HuH-7 (cell line): ENCODE data around the gene CNOT8.
"Not testable (repeated sequence)": the region's sequence is repeated elsewhere in the genome, so short reads cannot be mapped to it uniquely, and the experiment has no call there.

Experiments used
- DNase-seq: peaks from one replicate; pipeline ENCODE4 v3.0.0; 2011; ENCODE audit warnings: low spot score

The CNOT8 gene

DNA sequence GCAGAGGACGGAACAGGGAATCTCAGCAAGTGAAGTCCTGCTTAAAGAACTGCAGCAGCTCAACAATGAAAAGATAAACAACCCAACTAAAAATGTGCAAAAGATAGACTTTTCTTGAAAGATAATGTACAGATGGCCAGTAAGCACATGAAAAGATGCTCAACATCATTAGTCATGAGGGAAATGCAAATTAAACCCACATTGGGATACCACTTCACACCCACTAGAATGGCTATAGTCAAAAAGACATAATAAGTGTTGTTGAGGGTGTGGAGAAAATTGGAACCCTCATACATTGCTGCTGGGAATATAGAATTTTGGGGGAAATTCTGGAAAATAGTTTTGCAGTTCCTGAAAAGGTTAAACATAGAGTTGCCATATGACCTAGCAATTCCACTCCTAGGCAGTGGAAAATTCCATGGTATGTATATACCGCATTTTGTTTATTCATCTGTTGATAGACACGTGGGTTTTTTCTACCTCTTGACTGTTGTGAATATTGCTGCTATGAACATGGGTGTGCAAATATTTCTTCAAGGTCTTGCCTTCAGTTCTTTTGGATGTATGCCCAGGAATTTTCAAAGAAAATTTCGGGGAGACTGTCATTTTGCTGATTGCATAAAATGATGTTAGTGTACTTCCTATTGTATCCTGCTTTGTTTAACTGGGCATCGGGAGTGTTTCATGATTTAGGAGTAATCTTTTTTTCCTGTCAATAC is 7.2 kb downstream of the CNOT8 start:
- no peak for DNase-seq

DNA sequence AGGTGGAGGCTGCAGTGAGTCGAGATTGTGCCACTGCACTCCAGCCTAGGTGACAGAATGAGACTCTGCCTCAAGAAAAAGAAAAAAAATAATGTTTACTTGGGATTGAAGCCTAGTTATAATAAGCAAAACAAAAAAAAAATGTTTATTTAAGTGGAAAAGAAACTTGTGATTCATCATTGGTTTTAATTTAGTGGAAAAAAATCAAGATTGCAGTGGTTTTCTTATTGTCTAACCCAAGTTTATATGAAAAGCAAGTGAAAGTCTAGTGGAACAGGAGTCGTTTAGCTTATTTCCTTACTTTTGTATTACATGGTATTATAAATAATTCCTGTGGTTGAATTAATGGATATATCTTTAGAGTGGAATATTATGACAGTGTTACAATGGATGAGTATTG is 8.4 kb downstream of the CNOT8 start:
- DNase-seq = no peak

DNA sequence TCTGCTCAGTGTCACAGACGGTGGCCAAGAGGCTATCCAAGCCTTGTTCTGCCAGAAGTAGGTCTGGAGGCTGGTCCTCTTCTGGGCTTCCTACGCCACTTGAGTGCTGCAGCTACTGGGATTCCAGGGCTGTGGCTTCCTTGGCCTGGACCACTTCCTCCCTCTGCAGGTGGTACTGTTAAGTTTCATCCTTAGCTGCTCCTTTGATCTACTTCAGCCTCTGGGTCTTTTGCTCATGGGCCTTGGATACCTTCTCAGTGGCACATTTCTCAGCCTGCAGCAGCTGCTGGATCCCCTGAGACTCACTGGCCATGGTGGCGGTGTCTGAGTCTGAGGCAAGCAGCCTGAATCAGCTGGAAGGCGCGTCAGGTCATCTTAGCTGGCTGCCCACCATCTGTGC is 10.3 kb downstream of the CNOT8 start:
- DNase-seq = peak; percentile 37

DNA sequence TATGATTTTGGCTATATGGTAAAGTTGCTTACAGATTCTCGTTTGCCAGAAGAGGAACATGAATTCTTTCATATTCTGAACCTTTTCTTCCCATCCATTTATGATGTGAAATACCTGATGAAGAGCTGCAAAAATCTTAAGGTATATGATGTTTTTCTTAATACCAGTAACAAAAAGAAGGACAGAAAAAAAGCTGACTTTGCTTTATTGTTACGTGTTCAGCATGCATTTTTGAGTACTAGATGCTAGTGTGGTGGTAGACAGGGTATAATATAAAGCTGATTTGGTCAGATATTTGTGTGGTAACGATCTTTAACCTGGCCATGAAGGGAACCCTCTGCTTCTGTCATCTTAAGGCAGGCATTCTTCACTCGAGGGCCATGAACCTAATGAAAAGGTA is 13.3 kb downstream of the CNOT8 start:
- no peak for DNase-seq

DNA sequence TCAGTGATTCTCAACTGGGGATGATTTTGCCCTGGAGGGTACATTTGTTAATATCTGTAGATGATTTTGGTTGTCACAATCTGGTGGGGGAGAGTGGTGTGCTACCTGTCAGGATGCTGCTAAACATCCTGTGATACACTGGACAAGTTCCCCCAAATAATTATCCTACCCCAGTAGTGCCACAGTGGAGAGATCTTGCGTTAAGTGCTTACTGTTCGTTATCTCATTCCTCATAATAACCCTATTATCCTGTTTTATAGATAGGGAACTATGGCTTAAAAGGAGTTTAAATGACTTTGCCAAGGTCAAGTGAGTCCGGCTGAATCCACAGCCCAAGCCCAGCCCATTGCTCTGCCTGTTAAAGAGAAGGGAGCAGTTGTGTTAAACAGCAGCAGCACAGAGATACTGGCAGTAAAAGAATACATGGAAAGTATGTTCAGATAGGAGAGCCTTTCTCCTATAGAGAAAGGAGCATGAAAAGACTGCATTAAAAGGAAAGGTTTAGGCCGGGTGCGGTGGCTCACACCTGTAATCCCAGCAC is 15.4 kb downstream of the CNOT8 start:
- DNase-seq = no peak

DNA sequence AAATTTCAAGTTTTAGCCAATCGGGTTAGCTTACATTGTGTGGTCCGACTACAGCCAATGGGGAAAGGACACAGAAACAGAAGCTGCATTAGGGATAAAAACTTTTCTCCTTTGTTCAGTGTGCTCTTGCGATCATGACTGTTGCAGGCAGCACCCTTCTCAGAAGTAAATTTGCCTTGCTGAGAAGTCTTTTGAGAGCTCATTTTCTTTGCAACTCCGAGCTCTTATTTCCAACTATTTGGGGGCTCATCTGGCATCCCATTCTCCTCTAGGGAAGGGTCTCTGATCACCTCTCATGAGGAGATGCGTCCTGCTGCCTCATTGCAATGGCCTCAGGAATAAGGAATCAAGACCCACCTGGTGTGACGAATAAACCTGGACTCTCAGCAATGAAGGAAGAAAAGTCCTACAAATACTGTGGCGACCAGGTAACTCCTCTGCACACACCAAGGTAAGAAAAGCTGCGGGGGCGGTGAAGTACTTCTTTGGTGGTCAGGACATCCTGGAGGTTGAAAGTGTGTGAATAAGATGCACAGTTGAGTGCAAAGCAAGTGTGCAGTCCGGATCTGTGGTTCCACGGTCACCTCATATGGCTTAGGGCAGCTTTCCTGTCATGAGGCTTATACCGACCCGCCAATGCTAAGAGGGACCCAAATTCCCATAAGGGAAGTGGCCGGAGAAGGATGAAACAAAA is 20.4 kb downstream of the CNOT8 start:
- DNase-seq = no peak

DNA sequence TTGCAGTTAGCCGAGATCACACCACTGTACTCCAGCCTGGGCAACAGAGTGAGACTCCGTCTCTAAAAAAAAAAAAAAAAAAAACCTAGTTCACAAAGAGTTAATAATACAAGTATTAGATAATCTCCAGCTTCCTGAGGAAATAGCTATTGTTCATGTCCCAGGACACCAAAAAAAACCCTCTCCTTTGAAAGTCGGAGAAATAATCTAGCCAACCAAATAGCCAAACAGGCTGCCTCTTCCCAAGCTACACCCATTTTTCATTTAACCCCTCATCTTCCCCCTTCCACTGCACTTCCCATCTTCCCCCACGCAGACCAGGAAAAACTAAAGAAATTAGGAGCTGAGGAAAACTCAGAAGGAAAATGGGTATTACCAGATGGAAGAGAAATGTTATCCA is 23.6 kb downstream of the CNOT8 start:
- no peak for DNase-seq

DNA sequence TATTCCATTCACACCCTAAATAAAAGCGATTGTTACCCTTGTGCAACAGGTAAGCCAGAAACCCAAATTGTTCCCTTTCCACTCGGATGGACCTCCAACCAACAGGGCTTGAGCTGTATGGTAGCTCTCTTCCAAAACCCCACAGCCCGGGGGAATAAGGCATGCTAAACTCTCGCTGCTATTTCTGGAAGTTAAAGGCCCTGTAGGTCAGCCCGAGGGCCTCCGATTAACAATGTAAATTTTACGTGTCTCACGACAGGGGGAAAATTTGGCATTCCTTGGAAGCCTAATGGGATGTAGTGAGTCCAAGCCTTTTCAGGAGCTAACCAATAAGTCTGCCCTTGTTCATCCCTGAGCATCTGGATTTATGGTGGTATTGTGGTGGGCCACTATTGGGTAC is 26.0 kb downstream of the CNOT8 start:
- no peak for DNase-seq

DNA sequence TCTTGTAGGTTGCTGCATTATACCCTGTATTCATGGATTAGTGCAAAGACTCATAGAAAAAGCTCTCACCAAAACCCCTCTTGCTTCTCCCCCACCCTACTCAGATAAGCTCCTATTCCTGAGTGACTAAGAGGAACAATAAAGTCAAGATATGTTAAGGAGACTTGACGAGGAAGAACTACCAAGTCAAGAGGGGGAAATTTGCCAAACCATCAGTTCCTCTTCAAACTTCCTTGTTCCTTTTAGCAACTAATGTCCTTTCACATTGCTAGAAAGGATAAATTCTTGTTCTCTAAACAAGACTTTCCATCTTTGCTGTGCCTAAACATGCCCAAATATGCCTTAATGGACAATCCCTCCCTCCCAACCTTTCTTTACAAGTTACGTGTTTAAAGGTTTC is 27.0 kb downstream of the CNOT8 start:
- no peak for DNase-seq

DNA sequence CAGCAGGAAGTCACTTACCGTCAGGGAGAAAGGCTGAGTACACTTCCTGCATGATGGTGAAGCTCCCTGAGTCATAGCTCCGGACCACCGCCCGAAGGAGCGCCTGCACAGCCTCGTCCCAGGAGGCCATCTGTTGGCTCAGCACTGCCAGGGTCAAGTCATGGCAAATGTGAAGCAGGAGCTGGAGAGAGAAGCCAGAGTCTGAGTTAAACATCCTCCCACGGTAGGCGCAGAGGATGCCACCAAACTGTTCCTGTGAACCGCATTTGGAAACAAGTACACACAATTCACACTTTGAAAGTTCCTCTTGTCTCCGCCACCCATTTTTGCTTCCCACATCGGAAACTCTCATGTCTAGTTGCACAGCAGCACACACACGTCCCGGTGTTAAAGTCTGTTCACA is 33.9 kb downstream of the CNOT8 start:
- no peak for DNase-seq

DNA sequence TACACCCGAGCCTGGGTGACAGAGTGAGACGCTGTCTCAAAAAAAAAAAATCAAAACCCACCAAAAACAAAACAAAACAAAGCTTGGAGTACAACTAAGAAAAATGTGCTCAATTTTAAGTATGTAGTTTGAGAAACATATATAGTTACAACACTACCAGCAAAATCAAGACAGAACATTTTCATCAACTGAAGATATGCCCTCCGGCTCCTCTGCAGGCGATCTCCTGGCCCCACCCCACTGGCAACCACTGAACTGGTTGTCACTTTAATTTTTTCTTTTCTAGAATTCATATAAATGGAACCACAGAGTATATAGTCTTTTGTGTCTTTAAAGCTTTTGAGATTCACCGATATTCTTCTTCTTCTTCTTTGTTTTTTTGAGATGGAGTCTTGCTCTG is 35.0 kb downstream of the CNOT8 start:
- no peak for DNase-seq

DNA sequence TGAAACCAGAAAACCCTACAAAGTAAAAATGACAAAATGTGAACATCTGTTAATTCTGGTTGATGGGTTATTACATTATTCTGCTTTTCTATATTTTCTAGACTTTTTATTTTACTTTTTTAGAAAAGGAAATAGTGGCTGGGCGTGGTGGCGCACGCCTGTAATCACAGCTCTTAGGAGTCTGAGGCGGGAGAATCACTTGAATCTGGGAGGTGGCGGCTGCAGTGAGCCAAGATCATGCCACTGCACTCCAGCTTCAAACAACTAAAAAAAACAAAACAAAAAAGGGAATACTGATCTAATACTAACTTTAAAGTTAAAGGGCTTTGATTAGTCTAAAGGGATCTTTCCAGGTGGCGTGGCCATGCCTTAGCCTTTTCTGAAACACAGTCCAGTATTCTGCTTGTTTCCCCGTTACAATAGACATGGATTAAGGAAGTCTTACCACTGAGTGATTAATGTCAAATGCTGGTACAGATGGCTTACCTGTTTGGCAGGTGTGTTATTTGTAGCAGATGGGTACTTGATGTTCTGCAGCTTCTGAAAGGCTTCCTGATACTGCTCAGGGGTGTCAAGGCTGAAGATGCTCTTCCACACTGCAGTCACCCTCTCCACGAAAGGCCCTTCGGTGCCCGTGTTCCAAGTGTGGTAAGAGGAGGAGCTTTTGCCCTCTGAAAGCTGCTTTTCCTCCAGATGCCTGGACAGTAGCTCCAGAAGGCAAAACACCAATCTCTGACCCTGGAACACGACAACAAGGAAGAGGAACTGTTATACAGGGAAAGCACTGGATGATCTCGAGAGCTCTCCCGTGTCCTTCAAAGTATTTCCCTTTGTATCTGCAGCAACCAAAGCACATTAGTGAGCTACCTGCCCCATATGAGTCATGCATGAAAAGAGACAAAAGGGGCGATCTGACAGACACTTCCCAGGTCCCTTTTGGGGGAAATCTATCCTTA is 37.5 kb downstream of the CNOT8 start:
- no peak for DNase-seq

DNA sequence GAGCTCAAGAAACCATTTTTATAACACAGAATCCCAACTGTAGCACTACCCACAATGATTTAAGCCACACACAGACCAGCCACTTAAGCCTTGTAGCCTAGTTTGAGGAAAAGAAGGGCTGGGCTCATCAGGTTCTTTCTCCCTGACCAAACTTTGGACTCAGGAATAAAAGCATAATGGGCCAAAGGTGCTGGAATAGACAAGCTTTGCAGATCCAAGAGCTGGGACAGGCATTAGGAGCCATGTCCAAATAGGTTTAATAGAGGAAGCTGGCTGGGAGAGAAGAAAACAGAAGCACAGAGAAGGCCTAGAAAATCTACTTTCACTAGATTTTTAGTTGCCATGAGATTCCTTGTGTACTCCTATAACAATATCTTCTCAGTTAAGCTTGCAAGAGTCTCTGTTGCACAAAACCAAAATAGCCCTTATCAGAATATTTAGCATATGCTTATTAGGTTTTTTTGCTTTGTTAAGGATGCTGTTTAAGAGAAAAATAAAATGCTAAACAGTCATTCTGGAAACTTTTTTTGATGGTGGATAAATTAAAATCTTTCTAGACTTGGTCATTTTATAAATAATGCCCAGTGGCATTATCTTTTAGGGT is 38.2 kb downstream of the CNOT8 start:
- DNase-seq = no peak

DNA sequence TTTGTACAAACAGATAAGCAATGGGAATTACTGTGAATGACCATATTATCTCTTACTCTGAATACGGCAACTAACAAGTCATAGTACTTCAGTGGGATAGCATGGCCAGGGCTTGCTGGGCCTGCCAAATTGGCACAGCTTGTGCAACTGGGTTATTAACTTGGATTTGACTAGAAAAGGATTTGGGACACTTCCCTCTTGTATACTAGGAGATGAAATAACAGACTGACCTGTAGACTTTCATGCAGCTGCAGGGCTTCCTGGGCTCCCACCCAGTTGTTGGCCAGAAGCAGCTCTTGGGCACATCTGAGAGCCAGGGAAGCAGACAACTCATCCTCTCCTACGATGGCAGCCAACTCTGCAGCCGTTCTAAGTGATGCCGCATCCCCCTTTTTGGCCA is 39.8 kb downstream of the CNOT8 start:
- no peak for DNase-seq

DNA sequence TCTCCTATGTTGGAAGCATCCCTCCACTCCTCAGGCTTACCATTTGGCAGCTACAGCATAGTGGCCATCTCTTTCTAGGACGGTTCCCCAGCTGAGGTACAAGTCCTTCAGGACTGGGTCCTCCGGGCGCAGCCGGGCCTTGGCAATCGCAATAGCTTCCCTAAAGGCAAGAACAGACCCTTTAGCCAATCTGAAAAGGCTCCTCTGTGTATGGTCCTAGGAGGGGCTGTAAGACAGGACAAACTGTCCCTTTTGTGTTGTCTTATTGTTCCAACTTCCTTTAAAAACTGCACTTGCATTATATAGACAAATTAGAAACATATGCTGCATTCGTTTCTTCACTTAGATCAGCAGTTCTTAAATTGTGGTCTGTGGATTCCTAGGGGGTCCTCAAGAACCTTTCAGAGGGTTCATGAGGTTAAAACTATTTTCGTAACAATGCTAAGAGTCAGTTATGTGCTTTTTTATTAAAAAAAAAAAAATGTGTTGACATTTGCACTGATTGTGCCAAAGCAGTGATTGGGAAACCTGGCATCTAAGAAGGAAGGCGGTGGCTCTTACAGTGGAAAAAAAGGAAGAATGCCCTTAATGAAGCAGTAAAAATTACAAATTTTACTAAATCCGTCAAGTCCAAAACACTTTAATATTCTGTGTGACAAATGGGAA is 40.9 kb downstream of the CNOT8 start:
- DNase-seq = no peak

DNA sequence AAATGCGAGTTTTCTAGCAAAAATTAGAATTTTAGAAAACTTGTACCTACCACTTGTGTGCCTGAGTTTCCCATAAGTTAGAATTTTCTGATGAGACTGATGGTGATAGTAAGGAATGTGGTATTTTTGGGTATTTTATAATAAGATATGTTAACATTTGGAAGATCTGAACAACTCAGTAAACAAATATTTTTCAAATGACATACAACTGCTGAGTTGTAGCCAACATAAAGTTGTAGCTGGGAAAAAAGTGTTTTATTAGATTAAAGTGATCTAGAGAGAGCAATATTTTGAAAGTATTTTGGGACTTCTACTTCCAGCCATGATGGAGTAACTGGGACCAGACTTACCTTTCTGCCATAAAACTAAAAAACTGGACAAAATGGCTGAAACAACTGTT is 41.6 kb downstream of the CNOT8 start:
- no peak for DNase-seq

DNA sequence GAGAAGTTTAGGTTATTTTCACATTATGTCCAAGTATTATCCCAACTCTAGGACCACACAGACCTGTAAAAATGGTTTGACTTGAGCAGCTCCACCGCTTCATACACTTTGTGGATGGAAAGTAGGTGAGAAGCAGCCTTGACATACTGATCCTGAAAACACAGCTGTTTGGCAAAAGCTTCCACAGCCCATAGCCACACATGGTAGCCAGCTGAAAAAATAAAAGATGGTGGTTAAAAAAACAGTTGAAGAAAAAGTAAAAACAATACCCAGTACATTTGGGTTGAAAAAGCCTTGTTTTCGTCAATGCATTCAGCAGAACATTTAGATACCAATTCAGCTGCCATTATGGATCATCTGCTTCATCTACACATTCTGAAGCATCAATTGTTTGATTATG is 42.8 kb downstream of the CNOT8 start:
- DNase-seq = no peak

DNA sequence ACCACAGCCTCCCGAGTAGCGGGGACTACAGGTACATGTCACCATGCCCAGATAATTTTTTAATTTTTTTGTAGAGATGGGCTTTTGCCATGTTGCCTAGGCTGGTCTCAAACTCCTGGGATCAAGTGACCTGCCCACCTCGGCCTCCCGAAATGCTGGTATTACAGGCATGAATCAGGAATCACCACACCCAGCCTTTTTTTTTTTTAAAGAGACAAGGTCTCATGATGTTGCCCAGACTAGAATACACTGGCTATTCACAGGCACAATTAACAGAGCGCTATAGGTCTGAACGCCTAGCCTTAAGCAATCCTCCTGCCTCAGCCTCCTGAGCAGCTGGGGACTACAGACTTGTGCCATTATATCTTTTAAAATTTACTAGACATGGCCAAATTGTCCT is 43.5 kb downstream of the CNOT8 start:
- DNase-seq = no peak

DNA sequence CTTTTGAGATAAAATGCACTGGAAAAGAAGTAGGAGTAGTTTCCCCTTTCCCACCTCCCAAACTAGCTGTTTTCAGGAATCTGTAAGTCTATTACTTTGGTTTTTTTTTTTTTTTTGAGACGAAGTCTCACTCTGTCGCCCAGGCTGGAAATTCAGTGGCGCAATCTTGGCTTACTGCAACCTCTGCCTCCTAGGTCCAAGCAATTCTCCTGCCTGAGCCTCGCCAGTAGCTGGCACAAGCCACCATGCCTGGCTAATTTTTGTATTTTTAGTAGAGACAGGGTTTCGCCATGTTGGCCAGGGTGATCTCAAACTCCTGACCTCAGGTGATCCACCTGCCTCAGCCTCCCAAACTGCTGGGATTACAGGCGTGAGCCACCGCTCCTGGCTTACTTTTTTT is 47.2 kb downstream of the CNOT8 start:
- not testable (repeated sequence) for DNase-seq

DNA sequence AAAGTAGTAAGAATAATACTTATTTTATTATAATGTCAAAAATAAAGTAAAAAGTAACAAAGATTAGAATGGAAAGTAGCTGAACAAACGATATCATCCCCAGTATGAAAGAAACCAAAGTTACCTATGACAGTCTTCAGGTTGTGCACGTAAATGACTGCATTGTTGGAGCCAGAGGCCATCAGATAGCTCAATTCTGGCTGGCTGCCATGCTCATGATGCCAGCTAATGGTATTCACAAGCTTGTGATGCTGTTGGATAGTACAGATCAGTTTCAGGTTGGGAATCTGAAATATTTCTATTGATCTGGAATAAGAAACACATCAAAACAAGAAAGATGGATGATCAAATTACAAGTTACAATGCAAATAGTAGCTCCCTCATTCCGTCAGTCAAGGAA is 58.4 kb downstream of the CNOT8 start:
- no peak for DNase-seq

DNA sequence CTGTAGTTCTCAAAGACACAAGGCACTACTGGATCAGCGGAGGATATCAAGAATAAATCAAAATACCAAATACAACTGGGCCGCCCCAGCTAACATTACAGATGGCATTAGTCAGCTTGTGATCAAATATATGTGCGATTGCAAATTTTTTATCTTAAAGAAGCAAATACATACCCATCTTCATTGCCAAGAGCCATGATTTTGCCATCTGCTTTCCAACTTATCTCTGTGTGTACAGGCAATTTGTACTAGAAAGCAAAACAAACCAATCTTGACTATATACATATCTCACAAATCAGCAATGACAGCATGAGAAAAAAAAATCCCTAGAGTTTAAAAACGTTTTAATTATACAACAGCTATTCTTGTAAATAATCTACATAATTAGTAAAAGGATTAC is 59.3 kb downstream of the CNOT8 start:
- DNase-seq = no peak
